HG03159 (cell line): ENCODE measurements around the gene PCDHA6.
"Not testable (repeated sequence)": the region's sequence is repeated elsewhere in the genome, so short reads cannot be mapped to it uniquely, and the experiment has no call there.

Experiments
- ATAC-seq: cut with Tn5 transposase; IDR thresholded peaks from one replicate; pipeline ENCODE4 v1.9.1; 2021; ENCODE audit warnings: mild to moderate bottlenecking, moderate library complexity; ENCODE audit not compliant: unreplicated experiment

The PCDHA6 gene

GRCh38 chr5:140855772-140856674 is 28.3 kb downstream of the PCDHA6 start, which contains the start of gene PCDHA10:
TSS of gene PCDHA10 (plus strand) at chr5:140855897. CDS start at chr5:140856049, 152 bp downstream.
- no peak for ATAC-seq

DNA sequence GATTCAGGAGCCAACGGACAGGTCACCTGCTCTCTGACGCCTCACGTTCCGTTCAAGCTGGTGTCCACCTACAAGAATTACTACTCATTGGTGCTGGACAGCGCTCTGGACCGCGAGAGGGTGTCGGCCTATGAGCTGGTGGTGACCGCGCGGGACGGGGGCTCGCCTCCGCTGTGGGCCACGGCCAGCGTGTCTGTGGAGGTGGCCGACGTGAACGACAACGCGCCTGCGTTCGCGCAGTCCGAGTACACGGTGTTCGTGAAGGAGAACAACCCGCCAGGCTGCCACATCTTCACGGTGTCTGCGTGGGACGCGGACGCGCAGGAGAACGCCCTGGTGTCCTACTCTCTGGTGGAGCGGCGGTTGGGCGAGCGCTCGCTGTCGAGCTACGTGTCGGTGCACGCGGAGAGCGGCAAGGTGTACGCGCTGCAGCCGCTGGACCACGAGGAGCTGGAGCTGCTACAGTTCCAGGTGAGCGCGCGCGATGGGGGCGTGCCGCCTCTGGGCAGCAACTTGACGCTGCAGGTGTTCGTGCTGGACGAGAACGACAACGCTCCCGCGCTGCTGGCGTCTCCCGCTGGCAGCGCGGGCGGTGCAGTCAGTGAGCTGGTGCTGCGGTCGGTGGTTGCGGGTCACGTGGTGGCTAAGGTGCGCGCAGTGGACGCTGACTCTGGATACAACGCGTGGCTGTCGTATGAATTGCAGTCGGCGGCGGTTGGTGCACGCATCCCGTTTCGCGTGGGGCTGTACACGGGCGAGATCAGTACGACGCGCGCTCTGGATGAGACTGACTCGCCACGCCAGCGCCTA is 29.6 kb downstream of the PCDHA6 start:
- ATAC-seq, result no peak

GRCh38 chr5:140857987-140858240 is 30.2 kb downstream of the PCDHA6 start:
- no peak for ATAC-seq

DNA sequence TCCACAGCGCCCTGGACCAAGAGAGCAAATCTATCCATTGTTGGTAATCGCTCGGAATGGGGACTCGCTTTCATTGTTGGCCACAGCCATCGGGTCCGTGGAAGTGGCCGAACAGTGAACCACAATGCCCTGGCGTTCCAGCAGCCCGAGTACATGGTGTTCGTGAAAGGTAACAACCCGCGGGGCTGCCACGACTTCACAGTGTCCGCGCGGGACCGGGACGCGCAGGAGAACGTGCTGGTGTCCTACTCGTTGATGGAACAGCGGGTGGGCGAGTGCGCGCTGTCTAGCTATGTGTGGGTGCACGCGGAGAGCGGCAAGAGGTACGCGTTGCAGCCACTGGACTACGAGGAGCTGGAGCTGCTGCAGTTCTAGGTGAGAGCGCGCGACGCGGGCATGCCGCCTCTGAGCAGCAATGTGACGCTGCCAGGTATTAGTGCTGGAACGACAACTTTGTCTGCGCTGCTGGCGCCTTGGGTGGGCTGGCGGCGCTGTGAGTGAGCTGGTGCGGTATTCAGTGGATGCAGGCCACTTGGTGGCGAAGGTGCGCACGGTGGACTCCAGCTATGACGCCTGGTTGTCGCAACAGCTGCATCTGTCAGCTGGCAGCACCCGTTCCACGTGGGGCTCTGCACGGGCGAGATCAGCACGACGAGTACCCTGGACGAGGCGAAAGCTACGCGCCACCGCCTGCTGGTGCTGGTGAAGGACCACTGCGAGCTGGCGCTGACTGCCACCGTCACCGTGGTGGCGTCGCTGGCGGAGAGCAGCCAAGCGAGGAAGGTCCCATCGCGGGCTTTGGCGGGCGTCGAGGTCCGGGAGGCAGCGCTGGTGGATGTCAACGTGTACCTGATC is 34.9 kb downstream of the PCDHA6 start:
- no peak for ATAC-seq

GRCh38 chr5:140868721-140869554 is 41.2 kb downstream of the PCDHA6 start, which contains the start of gene PCDHA11:
TSS of gene PCDHA11 (plus strand) at chr5:140868957. CDS start at chr5:140869104, 147 bp downstream.
- no peak for ATAC-seq

DNA sequence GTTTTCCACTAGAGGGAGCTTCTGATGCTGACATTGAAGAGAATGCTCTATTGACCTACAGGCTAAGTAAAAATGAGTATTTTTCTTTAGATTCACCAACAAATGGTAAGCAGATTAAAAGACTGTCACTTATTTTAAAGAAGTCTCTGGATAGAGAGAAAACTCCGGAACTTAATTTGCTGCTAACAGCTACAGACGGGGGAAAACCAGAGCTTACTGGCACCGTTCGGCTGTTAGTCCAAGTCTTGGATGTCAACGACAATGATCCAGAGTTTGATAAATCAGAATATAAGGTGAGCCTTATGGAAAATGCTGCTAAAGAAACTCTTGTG is 41.8 kb downstream of the PCDHA6 start:
- no peak for ATAC-seq

- ATAC-seq, result no peak
These were observed 42.8 kb downstream of the PCDHA6 start for GRCh38 chr5:140870221-140871201.

DNA sequence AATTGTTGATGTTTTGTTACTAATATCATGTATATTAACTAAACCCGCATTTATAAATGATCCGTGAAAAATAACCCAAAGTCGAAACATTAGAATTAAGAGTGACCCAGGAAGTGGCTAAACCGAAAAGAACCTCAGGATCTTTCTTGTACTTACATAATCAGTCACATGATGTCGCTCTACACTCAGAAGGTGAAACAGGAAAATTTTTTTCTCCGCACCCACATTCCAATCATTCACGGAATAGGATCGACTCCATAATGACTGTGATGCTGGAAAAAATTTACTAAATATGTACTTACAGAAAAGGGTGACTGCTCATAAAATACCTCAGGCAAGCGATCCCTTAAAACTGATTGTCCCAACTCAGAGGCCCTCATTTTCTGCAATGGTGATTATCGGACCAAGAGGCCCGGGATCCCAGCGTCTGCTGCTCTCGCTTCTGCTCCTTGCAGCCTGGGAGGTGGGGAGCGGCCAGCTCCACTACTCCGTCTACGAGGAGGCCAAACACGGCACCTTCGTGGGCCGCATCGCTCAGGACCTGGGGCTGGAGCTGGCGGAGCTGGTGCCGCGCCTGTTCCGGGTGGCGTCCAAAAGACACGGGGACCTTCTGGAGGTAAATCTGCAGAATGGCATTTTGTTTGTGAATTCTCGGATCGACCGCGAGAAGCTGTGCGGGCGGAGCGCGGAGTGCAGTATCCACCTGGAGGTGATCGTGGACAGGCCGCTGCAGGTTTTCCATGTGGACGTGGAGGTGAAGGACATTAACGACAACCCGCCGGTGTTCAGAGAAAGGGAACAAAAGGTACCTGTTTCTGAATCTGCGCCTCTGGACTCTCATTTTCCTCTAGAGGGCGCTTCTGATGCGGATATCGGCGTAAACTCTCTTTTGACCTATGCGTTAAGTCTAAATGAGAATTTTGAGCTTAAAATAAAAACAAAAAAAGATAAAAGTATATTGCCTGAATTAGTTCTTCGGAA is 47.6 kb downstream of the PCDHA6 start, which contains the start of gene PCDHA12:
Gene PCDHA12 (plus strand): TSS at position 224 of the 981 bp plus-strand sequence. CDS start 165 bp downstream, at position 389.
- no peak for ATAC-seq

DNA sequence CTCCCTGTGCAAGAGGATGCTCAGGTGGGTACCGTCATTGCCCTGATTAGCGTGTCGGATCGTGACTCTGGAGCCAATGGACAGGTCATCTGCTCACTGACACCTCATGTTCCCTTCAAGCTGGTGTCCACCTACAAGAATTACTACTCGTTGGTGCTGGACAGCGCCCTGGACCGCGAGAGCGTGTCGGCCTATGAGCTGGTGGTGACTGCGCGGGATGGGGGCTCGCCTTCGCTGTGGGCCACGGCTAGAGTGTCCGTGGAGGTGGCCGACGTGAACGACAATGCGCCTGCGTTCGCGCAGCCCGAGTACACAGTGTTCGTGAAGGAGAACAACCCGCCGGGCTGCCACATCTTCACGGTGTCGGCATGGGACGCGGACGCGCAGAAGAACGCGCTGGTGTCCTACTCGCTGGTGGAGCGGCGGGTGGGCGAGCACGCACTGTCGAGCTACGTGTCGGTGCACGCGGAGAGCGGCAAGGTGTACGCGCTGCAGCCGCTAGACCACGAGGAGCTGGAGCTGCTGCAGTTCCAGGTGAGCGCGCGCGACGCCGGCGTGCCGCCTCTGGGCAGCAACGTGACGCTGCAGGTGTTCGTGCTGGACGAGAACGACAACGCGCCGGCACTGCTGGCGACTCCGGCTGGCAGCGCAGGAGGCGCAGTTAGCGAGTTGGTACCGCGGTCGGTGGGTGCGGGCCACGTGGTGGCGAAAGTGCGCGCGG is 48.9 kb downstream of the PCDHA6 start:
- ATAC-seq, result not testable (repeated sequence)

GRCh38 chr5:140877262-140877581 is 49.5 kb downstream of the PCDHA6 start:
- no peak for ATAC-seq
